ENCODE data around the gene SLC45A2.
A peak's percentile ranks its signal among the peaks of the same experiment; 100 is the strongest.

DNA sequence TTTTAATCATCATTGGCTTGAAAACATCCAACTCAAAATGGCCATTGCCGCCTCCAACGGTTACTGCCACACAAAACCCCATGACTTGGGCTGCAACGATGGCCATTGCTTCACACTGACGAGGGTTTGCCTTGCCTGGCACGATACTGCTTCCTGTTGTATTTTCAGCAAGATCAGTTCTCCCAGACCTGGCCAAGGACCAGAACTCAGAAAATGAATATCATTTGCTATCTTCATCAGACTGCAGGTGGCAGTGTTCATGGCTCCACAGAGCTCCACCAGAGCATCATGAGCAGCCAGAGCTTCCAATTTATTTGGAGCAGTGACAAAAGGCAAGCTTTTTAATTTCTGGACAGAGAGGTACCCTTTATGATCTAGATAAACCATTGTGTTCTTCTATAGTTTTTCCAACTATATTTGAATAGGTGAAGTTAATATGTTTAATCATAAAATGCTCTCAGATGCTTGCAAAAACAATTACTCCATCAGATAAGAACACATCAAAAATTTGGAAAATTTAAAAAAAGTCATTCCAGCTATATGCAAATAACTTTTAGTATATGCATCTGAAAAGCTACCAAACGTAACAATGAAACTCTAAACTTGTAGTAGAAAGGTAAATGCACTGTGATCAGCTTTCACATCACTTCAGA is 13.0 kb upstream of the SLC45A2 start:
- TF ChIP-seq POLR2A (IDR thresholded peaks at IDR 0.05), result no peak
- TF ChIP-seq, protein P1, sequence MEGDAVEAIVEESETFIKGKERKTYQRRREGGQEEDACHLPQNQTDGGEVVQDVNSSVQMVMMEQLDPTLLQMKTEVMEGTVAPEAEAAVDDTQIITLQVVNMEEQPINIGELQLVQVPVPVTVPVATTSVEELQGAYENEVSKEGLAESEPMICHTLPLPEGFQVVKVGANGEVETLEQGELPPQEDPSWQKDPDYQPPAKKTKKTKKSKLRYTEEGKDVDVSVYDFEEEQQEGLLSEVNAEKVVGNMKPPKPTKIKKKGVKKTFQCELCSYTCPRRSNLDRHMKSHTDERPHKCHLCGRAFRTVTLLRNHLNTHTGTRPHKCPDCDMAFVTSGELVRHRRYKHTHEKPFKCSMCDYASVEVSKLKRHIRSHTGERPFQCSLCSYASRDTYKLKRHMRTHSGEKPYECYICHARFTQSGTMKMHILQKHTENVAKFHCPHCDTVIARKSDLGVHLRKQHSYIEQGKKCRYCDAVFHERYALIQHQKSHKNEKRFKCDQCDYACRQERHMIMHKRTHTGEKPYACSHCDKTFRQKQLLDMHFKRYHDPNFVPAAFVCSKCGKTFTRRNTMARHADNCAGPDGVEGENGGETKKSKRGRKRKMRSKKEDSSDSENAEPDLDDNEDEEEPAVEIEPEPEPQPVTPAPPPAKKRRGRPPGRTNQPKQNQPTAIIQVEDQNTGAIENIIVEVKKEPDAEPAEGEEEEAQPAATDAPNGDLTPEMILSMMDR (IDR thresholded peaks at IDR 0.05), result peak in 4 of 6 experiments; percentile 54 to 77 (median 72)

Measured in Peyer's patch (tissue), 4 donors.